Activated naive CD4-positive, alpha-beta T cell treated with anti-CD3 and anti-CD28 coated beads for 36 hours (primary cell): ENCODE results near the gene HOTAIR. TPM values are rescaled to one million over a fixed set of nuclear protein-coding genes. Genes with fewer than 3 reads are reported as not detected.

ENCODE experiments used
- CTCF ChIA-PET: fragments of 350-600 bp; sonication (Branson Sonifier 250); formaldehyde crosslinking; loops from one replicate; lab custom pipeline; 2021; ENCODE audit warnings: antibody characterized with exemption; lab: Charles Lee
- DNase-seq: peaks from one replicate; pipeline ENCODE4 v3.0.0-alpha.2; 2020
- H3K27ac Mint-ChIP-seq: one replicate; pipeline ENCODE4 v1.8.0; 2021; ENCODE audit warnings: mild to moderate bottlenecking, mixed read lengths
- H3K27me3 Mint-ChIP-seq: one replicate; pipeline ENCODE4 v1.8.0; 2021; ENCODE audit warnings: low read depth, mixed read lengths
- H3K36me3 Mint-ChIP-seq: one replicate; pipeline ENCODE4 v1.8.0; 2021; ENCODE audit warnings: low read depth, mixed read lengths
- H3K4me1 Mint-ChIP-seq: one replicate; pipeline ENCODE4 v1.8.0; 2021; ENCODE audit warnings: low read depth, mixed read lengths
- H3K4me3 Mint-ChIP-seq: one replicate; pipeline ENCODE4 v1.8.0; 2021; ENCODE audit warnings: mild to moderate bottlenecking, moderate library complexity, mixed read lengths
- H3K9me3 Mint-ChIP-seq: one replicate; pipeline ENCODE4 v1.8.0; 2021; ENCODE audit warnings: mixed read lengths
- intact Hi-C: fragments of 100-400 bp; cut with micrococcal nuclease; formaldehyde crosslinking; loops from one replicate; pipeline ENCODE4 v1.15.1; 2023
- total RNA-seq, 2 experiments: library from RNA; stranded (reverse); gene quantifications; one replicate each; pipeline ENCODE4 v1.2.3, GENCODE V29; 2021

The HOTAIR gene
- total RNA-seq, 2 experiments from 2014 or later, result not detected

- CTCF ChIA-PET, result interaction anchor here (0.6 kb wide), 1 partner anchor 50 kb away, joined by 3 read pairs; no protein-coding TSS in a partner anchor
- no peak for DNase-seq
- H3K27me3 Mint-ChIP-seq, result peaks cover 83% of the 10 kb centered on the region
- H3K4me3 Mint-ChIP-seq, result no peak overlapping the region
- H3K27ac Mint-ChIP-seq, result no peak overlapping the region
- intact Hi-C loops, result loop anchor here (5.0 kb wide), 2 partner anchors 37 to 102 kb away; partner anchors contain the start of genes HOXC10 and HOXC4
- H3K36me3 Mint-ChIP-seq, result no peaks in the 10 kb centered on the region
- H3K4me1 Mint-ChIP-seq, result peaks cover 25% of the 10 kb centered on the region
- H3K9me3 Mint-ChIP-seq, result no peaks in the 10 kb centered on the region
These were observed 24.3 kb downstream of the HOTAIR start for GRCh38 chr12:53950437-53950773.

- intact Hi-C loops, result loop anchor here (5.0 to 10.0 kb wide), 3 partner anchors 37 to 255 kb away; partner anchors contain the start of genes HOXC10 and HOXC4
- H3K9me3 Mint-ChIP-seq, result no peaks in the 10 kb centered on the region
- no peaks in the 10 kb centered on the region for H3K36me3 Mint-ChIP-seq
- no peak overlapping the region for H3K27ac Mint-ChIP-seq
- peaks cover 87% of the 10 kb centered on the region for H3K27me3 Mint-ChIP-seq
- H3K4me1 Mint-ChIP-seq, result peaks cover 27% of the 10 kb centered on the region
- no peak overlapping the region for H3K4me3 Mint-ChIP-seq
- no peak for DNase-seq
- CTCF ChIA-PET, result interaction anchor here (0.6 kb wide), 1 partner anchor 51 kb away, joined by 3 read pairs; no protein-coding TSS in a partner anchor
These were observed 24.9 kb downstream of the HOTAIR start for GRCh38 chr12:53949631-53950436.

- peaks cover 21% of the 10 kb centered on the region for H3K4me1 Mint-ChIP-seq
- H3K4me3 Mint-ChIP-seq, result no peak overlapping the region
- no peaks in the 10 kb centered on the region for H3K9me3 Mint-ChIP-seq
- peaks cover 89% of the 10 kb centered on the region for H3K27me3 Mint-ChIP-seq
- CTCF ChIA-PET, result no interaction called here
- intact Hi-C loops, result loop anchor here (10.0 kb wide), 1 partner anchor 254 kb away; no protein-coding TSS in a partner anchor
- no peaks in the 10 kb centered on the region for H3K36me3 Mint-ChIP-seq
- H3K27ac Mint-ChIP-seq, result no peak overlapping the region
- DNase-seq, result no peak
These were observed 25.8 kb downstream of the HOTAIR start for GRCh38 chr12:53948650-53949593.

GRCh38 chr12:53947743-53948142 lies 27.0 kb downstream of the HOTAIR start:
- no peaks in the 10 kb centered on the region for H3K36me3 Mint-ChIP-seq
- intact Hi-C loops, result loop anchor here (10.0 kb wide), 1 partner anchor 253 kb away; no protein-coding TSS in a partner anchor
- CTCF ChIA-PET, result no interaction called here
- peaks cover 17% of the 10 kb centered on the region for H3K4me1 Mint-ChIP-seq
- no peak overlapping the region for H3K27ac Mint-ChIP-seq
- DNase-seq, result no peak
- no peaks in the 10 kb centered on the region for H3K9me3 Mint-ChIP-seq
- H3K27me3 Mint-ChIP-seq, result peaks cover 87% of the 10 kb centered on the region
- no peak overlapping the region for H3K4me3 Mint-ChIP-seq

GRCh38 chr12:53944907-53945847 lies 29.6 kb downstream of the HOTAIR start:
- CTCF ChIA-PET, result no interaction called here

GRCh38 chr12:53944209-53944608 lies 30.5 kb downstream of the HOTAIR start:
- H3K27ac Mint-ChIP-seq, result no peak overlapping the region
- no peak for DNase-seq
- H3K9me3 Mint-ChIP-seq, result no peaks in the 10 kb centered on the region
- CTCF ChIA-PET, result no interaction called here
- H3K4me3 Mint-ChIP-seq, result no peak overlapping the region
- no peaks in the 10 kb centered on the region for H3K36me3 Mint-ChIP-seq
- H3K27me3 Mint-ChIP-seq, result peaks cover 81% of the 10 kb centered on the region
- intact Hi-C loops, result loop anchor here (10.0 kb wide), 1 partner anchor 249 kb away; no protein-coding TSS in a partner anchor
- H3K4me1 Mint-ChIP-seq, result peaks cover 3% of the 10 kb centered on the region

More at GRCh38 chr12:53944907-53945847, 29.6 kb downstream of the HOTAIR start:
- H3K27ac Mint-ChIP-seq, result no peak overlapping the region
- intact Hi-C loops, result loop anchor here (10.0 kb wide), 1 partner anchor 250 kb away; no protein-coding TSS in a partner anchor
- H3K36me3 Mint-ChIP-seq, result no peaks in the 10 kb centered on the region
- H3K27me3 Mint-ChIP-seq, result peaks cover 81% of the 10 kb centered on the region
- DNase-seq, result no peak
- H3K4me1 Mint-ChIP-seq, result peaks cover 5% of the 10 kb centered on the region
- no peak overlapping the region for H3K4me3 Mint-ChIP-seq
- no peaks in the 10 kb centered on the region for H3K9me3 Mint-ChIP-seq

- Mint-ChIP-seq H3K4me1 (peaks cover 3% of the 10 kb centered on the region), H3K27ac (no peak overlapping the region), H3K27me3 (peaks cover 78% of the 10 kb centered on the region), H3K36me3 (no peaks in the 10 kb centered on the region), H3K4me3 (no peak overlapping the region), H3K9me3 (no peaks in the 10 kb centered on the region)
- no peak for DNase-seq
- CTCF ChIA-PET, result no interaction called here
- intact Hi-C loops, result loop anchor here (10.0 kb wide), 1 partner anchor 248 kb away; no protein-coding TSS in a partner anchor
These were observed 32.2 kb downstream of the HOTAIR start for GRCh38 chr12:53942467-53942997.

- H3K4me3 Mint-ChIP-seq, result no peak overlapping the region
- no peaks in the 10 kb centered on the region for H3K9me3 Mint-ChIP-seq
- no peak for DNase-seq
- H3K27ac Mint-ChIP-seq, result no peak overlapping the region
- H3K36me3 Mint-ChIP-seq, result no peaks in the 10 kb centered on the region
- peaks cover 85% of the 10 kb centered on the region for H3K27me3 Mint-ChIP-seq
- peaks cover 3% of the 10 kb centered on the region for H3K4me1 Mint-ChIP-seq
- intact Hi-C loops, result loop anchor here (10.0 kb wide), 1 partner anchor 247 kb away; no protein-coding TSS in a partner anchor
- CTCF ChIA-PET, result interaction anchor here (1.4 kb wide), 1 partner anchor 250 kb away, joined by 3 read pairs; no protein-coding TSS in a partner anchor
These were observed 33.0 kb downstream of the HOTAIR start for GRCh38 chr12:53941750-53942149.

- H3K27ac Mint-ChIP-seq, result no peak overlapping the region
These were observed 33.6 kb downstream of the HOTAIR start for GRCh38 chr12:53941187-53941586.

GRCh38 chr12:53940443-53941014 lies 34.2 kb downstream of the HOTAIR start:
- CTCF ChIA-PET, result interaction anchor here (1.4 kb wide), 2 partner anchors 195 to 251 kb away, joined by 3 read pairs; no protein-coding TSS in a partner anchor
- H3K9me3 Mint-ChIP-seq, result no peaks in the 10 kb centered on the region
- DNase-seq, result no peak
- H3K4me1 Mint-ChIP-seq, result peaks cover 8% of the 10 kb centered on the region
- peaks cover 84% of the 10 kb centered on the region for H3K27me3 Mint-ChIP-seq
- H3K27ac Mint-ChIP-seq, result no peak overlapping the region
- H3K4me3 Mint-ChIP-seq, result no peak overlapping the region
- intact Hi-C loops, result loop anchor here (10.0 kb wide), 1 partner anchor 246 kb away; no protein-coding TSS in a partner anchor
- no peaks in the 10 kb centered on the region for H3K36me3 Mint-ChIP-seq

More at GRCh38 chr12:53941187-53941586, 33.6 kb downstream of the HOTAIR start:
- Mint-ChIP-seq H3K4me3 (no peak overlapping the region), H3K9me3 (no peaks in the 10 kb centered on the region), H3K27me3 (peaks cover 84% of the 10 kb centered on the region), H3K4me1 (peaks cover 3% of the 10 kb centered on the region), H3K36me3 (no peaks in the 10 kb centered on the region)
- intact Hi-C loops, result loop anchor here (10.0 kb wide), 1 partner anchor 246 kb away; no protein-coding TSS in a partner anchor
- CTCF ChIA-PET, result interaction anchor here (1.4 kb wide), 1 partner anchor 251 kb away, joined by 3 read pairs; no protein-coding TSS in a partner anchor
- DNase-seq, result no peak
